Stimulated activated naive B cell treated with anti-CD40 and anti-IgM and Interleukin-4, amounts not matched to agents 10 μg/mL and 1 μg/mL and 100 μg/mL, for 72 hours (primary cell): ENCODE measurements around the gene CFB.
"Not testable (repeated sequence)": the region's sequence is repeated elsewhere in the genome, so short reads cannot be mapped to it uniquely, and the experiment has no call there.

Source experiments
- ATAC-seq, 2 donors: fragments of 150-1000 bp; cut with Tn5 transposase; replicated peaks; 2 replicates each; pipeline ENCODE4 v1.10.0; 2021; ENCODE audit warnings: moderate library complexity in 1 of 2
- DNase-seq: peaks from one replicate; pipeline ENCODE4 v3.0.0; 2021
- H3K27ac Mint-ChIP-seq: one replicate; pipeline ENCODE4 v1.8.0; 2022; ENCODE audit warnings: mild to moderate bottlenecking, mixed read lengths
- H3K27me3 Mint-ChIP-seq, 2 donors: one replicate each; pipeline ENCODE4 v1.8.0; 2022; ENCODE audit warnings: mixed read lengths in 2 of 2
- H3K36me3 Mint-ChIP-seq, 2 donors: one replicate each; pipeline ENCODE4 v1.8.0; 2022; ENCODE audit warnings: mixed read lengths in 2 of 2, mild to moderate bottlenecking in 1 of 2
- H3K4me1 Mint-ChIP-seq, 2 donors: one replicate each; pipeline ENCODE4 v1.8.0; 2022; ENCODE audit warnings: mixed read lengths in 2 of 2, mild to moderate bottlenecking in 1 of 2
- H3K4me3 Mint-ChIP-seq, 2 donors: one replicate each; pipeline ENCODE4 v1.8.0; 2022; ENCODE audit warnings: mild to moderate bottlenecking in 2 of 2, mixed read lengths in 2 of 2, moderate library complexity in 1 of 2
- H3K9me3 Mint-ChIP-seq, 2 donors: one replicate each; pipeline ENCODE4 v1.8.0; 2022; ENCODE audit warnings: mixed read lengths in 2 of 2, mild to moderate bottlenecking in 1 of 2

The CFB gene

DNA sequence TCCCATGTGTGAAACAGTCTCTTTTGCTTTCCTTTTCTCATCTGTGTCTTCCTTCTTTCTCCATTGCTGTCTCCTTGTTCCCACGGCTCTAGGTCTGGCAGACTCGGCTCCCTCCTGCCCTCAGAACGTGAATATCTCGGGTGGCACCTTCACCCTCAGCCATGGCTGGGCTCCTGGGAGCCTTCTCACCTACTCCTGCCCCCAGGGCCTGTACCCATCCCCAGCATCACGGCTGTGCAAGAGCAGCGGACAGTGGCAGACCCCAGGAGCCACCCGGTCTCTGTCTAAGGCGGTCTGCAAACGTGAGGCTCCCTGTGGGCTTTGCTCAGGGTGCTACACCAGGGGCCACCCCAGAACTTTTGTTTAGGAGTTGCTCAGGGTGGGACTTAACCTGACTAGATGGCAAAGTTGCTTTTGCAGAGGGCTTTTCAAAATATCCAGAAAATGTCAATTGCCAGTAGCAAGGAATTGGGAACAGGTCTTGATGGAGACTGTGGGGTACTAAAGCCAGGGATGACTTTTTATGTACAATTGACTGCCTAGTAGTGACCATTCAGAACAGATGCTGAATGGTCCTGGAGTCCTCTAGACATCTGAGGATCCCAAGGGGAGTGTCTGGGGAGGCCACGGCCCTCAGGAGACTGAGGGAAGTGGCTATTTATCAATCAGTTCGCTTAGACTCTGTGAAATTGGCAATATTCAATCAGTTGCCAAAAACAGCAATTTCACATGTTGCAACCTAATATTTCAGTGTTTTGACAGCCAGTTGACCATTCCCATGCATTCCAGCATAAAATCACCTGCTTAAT lies 17.8 kb upstream of the CFB start:
- H3K27me3 Mint-ChIP-seq: peaks cover 7 to 9% of the 10 kb centered on the region in 2 donors
- DNase-seq (no peak), ATAC-seq (no peak)
- no peaks in the 10 kb centered on the region for H3K9me3 Mint-ChIP-seq
- no peak overlapping the region for H3K27ac Mint-ChIP-seq
- H3K4me1 Mint-ChIP-seq: no peaks in the 10 kb centered on the region
- H3K36me3 Mint-ChIP-seq: no peaks in the 10 kb centered on the region
- no peak overlapping the region for H3K4me3 Mint-ChIP-seq

DNA sequence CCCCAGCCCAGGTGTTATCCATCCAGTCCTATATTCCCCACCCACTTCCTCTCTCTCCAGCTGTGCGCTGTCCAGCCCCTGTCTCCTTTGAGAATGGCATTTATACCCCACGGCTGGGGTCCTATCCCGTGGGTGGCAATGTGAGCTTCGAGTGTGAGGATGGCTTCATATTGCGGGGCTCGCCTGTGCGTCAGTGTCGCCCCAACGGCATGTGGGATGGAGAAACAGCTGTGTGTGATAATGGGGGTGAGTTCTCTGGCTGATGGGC lies 17.3 kb upstream of the CFB start:
- no peaks in the 10 kb centered on the region for H3K36me3 Mint-ChIP-seq
- H3K4me3 Mint-ChIP-seq: no peak overlapping the region
- peaks cover 12 to 15% of the 10 kb centered on the region in 2 donors for H3K27me3 Mint-ChIP-seq
- no peak overlapping the region for H3K27ac Mint-ChIP-seq
- ATAC-seq (no peak), DNase-seq (no peak)
- no peaks in the 10 kb centered on the region for H3K4me1 Mint-ChIP-seq
- H3K9me3 Mint-ChIP-seq: no peaks in the 10 kb centered on the region

GRCh38 chr6:31930962-31931361 lies 14.9 kb upstream of the CFB start:
- H3K4me1 Mint-ChIP-seq: no peaks in the 10 kb centered on the region
- no peaks in the 10 kb centered on the region for H3K9me3 Mint-ChIP-seq
- no peak for DNase-seq
- no peak overlapping the region for H3K27ac Mint-ChIP-seq
- H3K36me3 Mint-ChIP-seq: no peaks in the 10 kb centered on the region
- peaks cover 15 to 16% of the 10 kb centered on the region in 2 donors for H3K27me3 Mint-ChIP-seq
- no peak overlapping the region for H3K4me3 Mint-ChIP-seq
- no peak for ATAC-seq

DNA sequence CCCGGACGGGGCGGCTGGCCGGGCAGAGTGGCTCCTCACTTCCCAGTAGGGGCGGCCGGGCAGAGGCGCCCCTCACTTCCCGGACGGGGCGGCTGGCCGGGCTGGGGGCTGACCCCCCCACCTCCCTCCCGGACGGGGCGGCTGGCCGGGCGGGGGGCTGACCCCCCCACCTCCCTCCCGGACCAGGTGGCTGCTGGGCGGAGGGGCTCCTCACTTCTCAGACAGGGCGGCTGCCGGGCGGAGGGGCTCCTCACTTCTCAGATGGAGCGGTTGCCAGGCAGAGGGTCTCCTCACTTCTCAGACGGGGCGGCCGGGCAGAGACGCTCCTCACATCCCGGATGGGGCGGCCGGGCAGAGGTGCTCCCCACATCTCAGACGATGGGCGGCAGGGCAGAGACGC lies 13.8 kb upstream of the CFB start:
- H3K4me1 Mint-ChIP-seq, H3K27ac Mint-ChIP-seq, ATAC-seq, H3K9me3 Mint-ChIP-seq, DNase-seq, H3K36me3 Mint-ChIP-seq, H3K4me3 Mint-ChIP-seq: not testable (repeated sequence)
- H3K27me3 Mint-ChIP-seq: peaks cover 15 to 16% of the 10 kb centered on the region in 2 donors

- Mint-ChIP-seq H3K36me3 (no peaks in the 10 kb centered on the region), H3K27me3 (peaks cover 9 to 15% of the 10 kb centered on the region in 2 donors), H3K4me1 (no peaks in the 10 kb centered on the region), H3K9me3 (no peaks in the 10 kb centered on the region), H3K27ac (no peak overlapping the region), H3K4me3 (no peak overlapping the region)
- ATAC-seq (no peak), DNase-seq (no peak)
Observed at GRCh38 chr6:31933537-31933936, 12.4 kb upstream of the CFB start.

GRCh38 chr6:31935021-31935420 lies 10.9 kb upstream of the CFB start:
- no peak overlapping the region for H3K4me3 Mint-ChIP-seq

DNA sequence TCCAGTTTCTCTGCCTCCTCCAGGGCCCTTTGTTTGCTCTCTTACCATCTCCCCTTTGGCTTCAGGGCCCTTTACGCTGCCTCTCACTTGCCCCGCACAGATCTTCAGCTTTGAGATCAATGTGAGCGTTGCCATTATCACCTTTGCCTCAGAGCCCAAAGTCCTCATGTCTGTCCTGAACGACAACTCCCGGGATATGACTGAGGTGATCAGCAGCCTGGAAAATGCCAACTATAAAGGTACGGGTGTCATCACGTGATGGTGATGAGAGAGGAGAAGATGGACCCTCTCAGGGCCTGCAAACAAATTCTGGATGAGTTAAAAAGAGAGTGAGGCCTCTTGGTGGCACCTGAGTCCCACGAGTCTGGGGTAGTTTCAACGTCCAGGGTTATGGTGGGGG lies 10.1 kb upstream of the CFB start:
- H3K27ac Mint-ChIP-seq: no peak overlapping the region
- H3K36me3 Mint-ChIP-seq: no peaks in the 10 kb centered on the region
- no peak overlapping the region for H3K4me3 Mint-ChIP-seq
- H3K9me3 Mint-ChIP-seq: no peaks in the 10 kb centered on the region
- ATAC-seq (no peak), DNase-seq (no peak)
- peaks cover 12 to 15% of the 10 kb centered on the region in 2 donors for H3K27me3 Mint-ChIP-seq
- H3K4me1 Mint-ChIP-seq: no peaks in the 10 kb centered on the region

More at GRCh38 chr6:31935021-31935420, 10.9 kb upstream of the CFB start:
- no peaks in the 10 kb centered on the region for H3K9me3 Mint-ChIP-seq
- no peak for ATAC-seq
- peaks cover 9 to 12% of the 10 kb centered on the region in 2 donors for H3K27me3 Mint-ChIP-seq
- no peaks in the 10 kb centered on the region for H3K4me1 Mint-ChIP-seq
- no peak overlapping the region for H3K27ac Mint-ChIP-seq
- no peaks in the 10 kb centered on the region for H3K36me3 Mint-ChIP-seq
- DNase-seq: no peak

DNA sequence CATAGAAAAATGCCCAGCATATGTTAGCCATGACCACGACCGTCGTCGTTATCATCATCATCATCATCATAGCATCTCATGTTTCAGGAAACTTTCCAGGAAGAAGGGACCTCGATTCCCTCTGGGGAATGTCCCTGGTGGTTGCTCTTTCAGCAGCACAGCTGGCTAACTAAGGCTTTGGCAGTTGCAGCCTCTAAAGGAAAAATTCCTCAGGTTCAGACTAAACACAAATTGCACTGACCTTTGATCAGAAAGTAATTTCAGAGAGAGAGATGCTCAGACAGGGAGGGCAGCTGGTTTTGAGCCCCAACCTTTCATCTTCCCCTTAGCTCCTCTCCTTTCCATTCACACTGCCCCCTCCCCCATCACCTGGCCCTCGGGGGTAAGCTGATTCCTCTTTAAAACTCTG lies 5.6 kb upstream of the CFB start:
- DNase-seq (no peak), ATAC-seq (no peak)
- Mint-ChIP-seq H3K27ac (no peak overlapping the region), H3K27me3 (peaks cover 23 to 38% of the 10 kb centered on the region in 2 donors), H3K36me3 (no peaks in the 10 kb centered on the region), H3K9me3 (no peaks in the 10 kb centered on the region), H3K4me3 (no peak overlapping the region), H3K4me1 (peaks cover 0 to 2% of the 10 kb centered on the region in 2 donors)

GRCh38 chr6:31943742-31944141 lies 2.2 kb upstream of the CFB start:
- Mint-ChIP-seq H3K4me3 (no peak overlapping the region), H3K36me3 (no peaks in the 10 kb centered on the region), H3K27ac (no peak overlapping the region), H3K9me3 (no peaks in the 10 kb centered on the region), H3K4me1 (peaks cover 0 to 8% of the 10 kb centered on the region in 2 donors), H3K27me3 (peaks cover 27 to 41% of the 10 kb centered on the region in 2 donors)
- ATAC-seq (no peak), DNase-seq (no peak)

DNA sequence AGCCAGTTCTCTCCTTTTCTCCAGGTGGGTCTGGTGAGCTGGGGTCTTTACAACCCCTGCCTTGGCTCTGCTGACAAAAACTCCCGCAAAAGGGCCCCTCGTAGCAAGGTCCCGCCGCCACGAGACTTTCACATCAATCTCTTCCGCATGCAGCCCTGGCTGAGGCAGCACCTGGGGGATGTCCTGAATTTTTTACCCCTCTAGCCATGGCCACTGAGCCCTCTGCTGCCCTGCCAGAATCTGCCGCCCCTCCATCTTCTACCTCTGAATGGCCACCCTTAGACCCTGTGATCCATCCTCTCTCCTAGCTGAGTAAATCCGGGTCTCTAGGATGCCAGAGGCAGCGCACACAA lies 765 bp upstream of the CFB start:
- Mint-ChIP-seq H3K4me1 (peaks cover 0 to 8% of the 10 kb centered on the region in 2 donors), H3K27me3 (peaks cover 27 to 41% of the 10 kb centered on the region in 2 donors), H3K4me3 (no peak overlapping the region), H3K9me3 (no peaks in the 10 kb centered on the region), H3K27ac (no peak overlapping the region), H3K36me3 (peaks cover 0 to 3% of the 10 kb centered on the region in 2 donors)
- ATAC-seq (no peak), DNase-seq (no peak)

DNA sequence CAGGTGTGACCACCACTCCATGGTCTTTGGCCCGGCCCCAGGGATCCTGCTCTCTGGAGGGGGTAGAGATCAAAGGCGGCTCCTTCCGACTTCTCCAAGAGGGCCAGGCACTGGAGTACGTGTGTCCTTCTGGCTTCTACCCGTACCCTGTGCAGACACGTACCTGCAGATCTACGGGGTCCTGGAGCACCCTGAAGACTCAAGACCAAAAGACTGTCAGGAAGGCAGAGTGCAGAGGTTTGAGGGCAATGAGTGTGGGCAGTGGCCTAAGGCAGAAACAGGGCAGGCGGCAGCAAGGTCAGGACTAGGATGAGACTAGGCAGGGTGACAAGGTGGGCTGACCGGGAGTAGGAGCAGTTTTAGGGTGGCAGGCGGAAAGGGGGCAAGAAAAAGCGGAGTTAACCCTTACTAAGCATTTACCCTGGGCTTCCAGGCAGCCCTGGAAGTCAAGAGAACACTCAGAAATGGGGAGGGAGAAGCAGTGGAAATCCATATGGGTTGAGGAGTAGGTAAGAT lies 533 bp downstream of the CFB start:
- Mint-ChIP-seq H3K4me3 (no peak overlapping the region), H3K27me3 (peaks cover 27 to 36% of the 10 kb centered on the region in 2 donors), H3K9me3 (no peaks in the 10 kb centered on the region), H3K27ac (no peak overlapping the region), H3K36me3 (peaks cover 0 to 10% of the 10 kb centered on the region in 2 donors), H3K4me1 (peaks cover 0 to 8% of the 10 kb centered on the region in 2 donors)
- DNase-seq (no peak), ATAC-seq (no peak)

DNA sequence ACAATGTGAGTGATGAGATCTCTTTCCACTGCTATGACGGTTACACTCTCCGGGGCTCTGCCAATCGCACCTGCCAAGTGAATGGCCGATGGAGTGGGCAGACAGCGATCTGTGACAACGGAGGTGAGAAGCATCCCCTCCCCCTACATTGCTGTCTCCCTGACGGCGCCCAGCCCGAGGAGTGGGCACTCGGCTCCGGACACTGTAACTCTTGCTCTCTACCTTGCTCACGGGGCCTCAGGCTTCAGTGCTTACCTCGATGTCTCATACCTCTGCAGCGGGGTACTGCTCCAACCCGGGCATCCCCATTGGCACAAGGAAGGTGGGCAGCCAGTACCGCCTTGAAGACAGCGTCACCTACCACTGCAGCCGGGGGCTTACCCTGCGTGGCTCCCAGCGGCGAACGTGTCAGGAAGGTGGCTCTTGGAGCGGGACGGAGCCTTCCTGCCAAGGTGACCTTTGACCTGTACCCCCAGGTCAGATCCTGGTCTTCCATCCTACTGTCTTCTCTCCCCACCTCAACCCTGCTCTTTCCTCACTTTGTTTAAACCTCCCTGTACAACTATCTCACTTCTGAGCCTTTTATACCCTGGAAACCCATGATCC lies 1.3 kb downstream of the CFB start:
- Mint-ChIP-seq H3K27me3 (peaks cover 25 to 33% of the 10 kb centered on the region in 2 donors), H3K9me3 (no peaks in the 10 kb centered on the region), H3K27ac (no peak overlapping the region), H3K4me3 (no peak overlapping the region), H3K4me1 (peaks cover 0 to 8% of the 10 kb centered on the region in 2 donors), H3K36me3 (peaks cover 0 to 10% of the 10 kb centered on the region in 2 donors)
- no peak for ATAC-seq
- DNase-seq: no peak

DNA sequence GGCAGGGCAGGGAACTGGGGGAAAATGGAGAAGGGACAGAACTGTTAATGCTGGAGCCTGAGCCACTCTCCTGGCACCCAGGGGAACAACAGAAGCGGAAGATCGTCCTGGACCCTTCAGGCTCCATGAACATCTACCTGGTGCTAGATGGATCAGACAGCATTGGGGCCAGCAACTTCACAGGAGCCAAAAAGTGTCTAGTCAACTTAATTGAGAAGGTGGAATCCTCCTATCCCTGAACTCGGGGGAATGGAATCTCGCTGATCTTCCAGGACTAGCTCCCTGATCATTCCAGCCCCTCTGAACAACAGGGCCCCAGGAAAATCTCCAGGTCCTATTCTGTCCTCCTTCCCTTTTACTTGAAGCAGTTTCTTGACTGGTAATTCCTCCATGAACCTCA lies 2.0 kb downstream of the CFB start:
- DNase-seq (no peak), ATAC-seq (no peak)
- peaks cover 3 to 13% of the 10 kb centered on the region in 2 donors for H3K36me3 Mint-ChIP-seq
- H3K4me3 Mint-ChIP-seq: no peak overlapping the region
- peak overlapping the region; percentile 3 for H3K27ac Mint-ChIP-seq
- H3K4me1 Mint-ChIP-seq: peaks cover 0 to 8% of the 10 kb centered on the region in 2 donors
- no peaks in the 10 kb centered on the region for H3K9me3 Mint-ChIP-seq
- peaks cover 19 to 26% of the 10 kb centered on the region in 2 donors for H3K27me3 Mint-ChIP-seq

- Mint-ChIP-seq H3K4me1 (peaks cover 4 to 11% of the 10 kb centered on the region in 2 donors), H3K27ac (peak overlapping the region; percentile 63), H3K4me3 (no peak overlapping the region), H3K27me3 (peaks cover 17 to 23% of the 10 kb centered on the region in 2 donors), H3K9me3 (no peaks in the 10 kb centered on the region), H3K36me3 (peaks cover 7 to 17% of the 10 kb centered on the region in 2 donors)
- ATAC-seq (no peak), DNase-seq (no peak)
Observed at GRCh38 chr6:31948306-31948705, 2.4 kb downstream of the CFB start.
